Tibial artery (tissue), 4 donors: ENCODE data around the gene PKNOX2.

Experiments
- DNase-seq, 2 donors: peaks; one replicate each; pipeline ENCODE4 v3.0.0-alpha.2; 2019
- H3K27ac ChIP-seq, 2 donors: fragments of 200-600 bp; sonication (generic) in 1 of 2; 1 replicate in 1 of 2; 2 replicates in 1 of 2; pipeline ENCODE4 v1.5.1; 2018 to 2019; ENCODE audit warnings: mild to moderate bottlenecking in 1 of 2
- H3K27me3 ChIP-seq, 2 donors: fragments of 200-600 bp; sonication (generic) in 1 of 2; one replicate each; pipeline versions ENCODE4 v1.5.1 to v1.6.0; 2016 to 2019
- H3K36me3 ChIP-seq, 3 donors: fragments of 200-600 bp; sonication (generic) in 2 of 3; one replicate each; pipeline ENCODE4 v1.5.1; 2016 to 2019; ENCODE audit warnings: mild to moderate bottlenecking in 2 of 3
- H3K4me1 ChIP-seq, 4 donors: fragments of 200-600 bp; sonication (generic) in 2 of 4; 1 replicate in 3 of 4; 2 replicates in 1 of 4; pipeline ENCODE4 v1.5.1; 2016 to 2019
- H3K4me3 ChIP-seq, 2 donors: fragments of 200-600 bp; sonication (generic) in 1 of 2; 1 replicate in 1 of 2; 2 replicates in 1 of 2; pipeline ENCODE4 v1.5.1; 2018 to 2019; ENCODE audit warnings: mild to moderate bottlenecking in 2 of 2
- H3K9me3 ChIP-seq, 3 donors: fragments of 200-600 bp; sonication (generic) in 1 of 3; one replicate each; pipeline ENCODE4 v1.5.1; 2016 to 2019
- intact Hi-C: fragments of 100-400 bp; cut with DNase I; formaldehyde crosslinking; loops from one replicate; pipeline ENCODE4 v1.15.0; 2023; ENCODE audit warnings: low total_unique reads
- TF ChIP-seq, protein P1 (sequence below), 2 experiments: fragments of 200-600 bp in 1 of 2; fragments of 450-650 bp in 1 of 2; IDR thresholded peaks; one replicate each; pipeline ENCODE4 v1.5.1; 2017 to 2019; ENCODE audit warnings: antibody characterized with exemption in 2 of 2, mild to moderate bottlenecking in 1 of 2, moderate library complexity in 1 of 2

PKNOX2 gene

DNA sequence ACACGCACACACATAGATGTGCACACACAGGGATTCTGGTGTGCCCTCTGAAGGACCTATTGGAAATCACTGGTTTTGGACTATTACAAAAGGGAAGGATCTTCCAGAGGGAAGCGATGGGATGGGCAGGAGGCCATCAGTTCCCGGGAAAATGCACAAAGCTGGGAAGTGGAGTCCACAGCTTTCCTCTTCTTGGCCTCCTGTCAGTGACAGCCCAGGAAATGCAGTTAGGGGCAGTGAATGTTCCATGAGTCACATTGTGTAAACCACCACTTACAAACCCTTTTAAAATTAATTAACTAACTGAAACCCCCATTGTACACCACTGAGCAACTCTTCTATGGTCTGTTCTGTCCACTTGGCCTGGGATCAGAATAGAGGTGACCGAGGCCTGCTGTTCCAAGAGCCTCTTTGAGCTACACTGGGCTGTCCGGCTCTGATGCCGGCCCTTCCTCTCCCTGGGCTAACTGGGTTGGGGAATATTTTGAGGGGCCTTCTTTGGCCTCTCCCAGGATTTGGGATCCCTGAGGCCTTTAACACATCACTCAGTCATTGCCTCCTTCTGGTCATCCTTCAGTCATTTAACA, 193.8 kb downstream of the PKNOX2 start:
- peaks cover 0 to 4% (median 0%) of the 10 kb centered on the region in 3 donors for H3K36me3 ChIP-seq
- no peaks in the 10 kb centered on the region for H3K9me3 ChIP-seq
- H3K4me3 ChIP-seq: no peak overlapping the region
- no peak for DNase-seq
- TF ChIP-seq, protein P1, sequence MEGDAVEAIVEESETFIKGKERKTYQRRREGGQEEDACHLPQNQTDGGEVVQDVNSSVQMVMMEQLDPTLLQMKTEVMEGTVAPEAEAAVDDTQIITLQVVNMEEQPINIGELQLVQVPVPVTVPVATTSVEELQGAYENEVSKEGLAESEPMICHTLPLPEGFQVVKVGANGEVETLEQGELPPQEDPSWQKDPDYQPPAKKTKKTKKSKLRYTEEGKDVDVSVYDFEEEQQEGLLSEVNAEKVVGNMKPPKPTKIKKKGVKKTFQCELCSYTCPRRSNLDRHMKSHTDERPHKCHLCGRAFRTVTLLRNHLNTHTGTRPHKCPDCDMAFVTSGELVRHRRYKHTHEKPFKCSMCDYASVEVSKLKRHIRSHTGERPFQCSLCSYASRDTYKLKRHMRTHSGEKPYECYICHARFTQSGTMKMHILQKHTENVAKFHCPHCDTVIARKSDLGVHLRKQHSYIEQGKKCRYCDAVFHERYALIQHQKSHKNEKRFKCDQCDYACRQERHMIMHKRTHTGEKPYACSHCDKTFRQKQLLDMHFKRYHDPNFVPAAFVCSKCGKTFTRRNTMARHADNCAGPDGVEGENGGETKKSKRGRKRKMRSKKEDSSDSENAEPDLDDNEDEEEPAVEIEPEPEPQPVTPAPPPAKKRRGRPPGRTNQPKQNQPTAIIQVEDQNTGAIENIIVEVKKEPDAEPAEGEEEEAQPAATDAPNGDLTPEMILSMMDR (IDR thresholded peaks at IDR 0.05): no peak
- no peak overlapping the region for H3K27ac ChIP-seq
- H3K4me1 ChIP-seq: no peaks in the 10 kb centered on the region
- intact Hi-C loops: loop anchor here (10.0 kb wide), 1 partner anchor 404 kb away; the partner anchor contains the start of gene CCDC15
- no peaks in the 10 kb centered on the region for H3K27me3 ChIP-seq

DNA sequence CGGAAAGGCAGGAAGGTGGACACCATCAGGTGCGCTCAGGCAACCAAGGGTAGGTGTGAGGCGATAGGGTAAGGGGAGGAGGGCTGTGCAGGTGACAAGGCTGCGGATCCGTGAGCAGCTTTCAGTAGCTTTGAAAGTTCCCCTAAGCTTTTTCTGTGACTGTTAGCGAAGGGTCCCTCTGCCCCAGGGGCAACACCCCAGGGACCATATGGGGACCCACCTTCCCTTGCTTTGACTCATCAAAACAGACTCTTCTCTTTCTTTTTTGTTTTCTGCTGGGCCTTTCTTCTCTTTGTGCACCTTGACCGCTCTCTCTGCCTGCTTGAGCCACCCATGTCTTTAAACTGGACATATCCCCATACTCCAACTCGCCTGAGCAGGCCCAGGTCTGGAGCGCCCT, 194.6 kb downstream of the PKNOX2 start:
- TF ChIP-seq, protein P1 (IDR thresholded peaks at IDR 0.05): no peak
- peaks cover 0 to 4% (median 0%) of the 10 kb centered on the region in 3 donors for H3K36me3 ChIP-seq
- no peaks in the 10 kb centered on the region for H3K9me3 ChIP-seq
- DNase-seq: no peak
- no peaks in the 10 kb centered on the region for H3K4me1 ChIP-seq
- H3K27me3 ChIP-seq: no peaks in the 10 kb centered on the region
- no peak overlapping the region for H3K4me3 ChIP-seq
- intact Hi-C loops: loop anchor here (10.0 kb wide), 1 partner anchor 404 kb away; the partner anchor contains the start of gene CCDC15
- no peak overlapping the region for H3K27ac ChIP-seq

DNA sequence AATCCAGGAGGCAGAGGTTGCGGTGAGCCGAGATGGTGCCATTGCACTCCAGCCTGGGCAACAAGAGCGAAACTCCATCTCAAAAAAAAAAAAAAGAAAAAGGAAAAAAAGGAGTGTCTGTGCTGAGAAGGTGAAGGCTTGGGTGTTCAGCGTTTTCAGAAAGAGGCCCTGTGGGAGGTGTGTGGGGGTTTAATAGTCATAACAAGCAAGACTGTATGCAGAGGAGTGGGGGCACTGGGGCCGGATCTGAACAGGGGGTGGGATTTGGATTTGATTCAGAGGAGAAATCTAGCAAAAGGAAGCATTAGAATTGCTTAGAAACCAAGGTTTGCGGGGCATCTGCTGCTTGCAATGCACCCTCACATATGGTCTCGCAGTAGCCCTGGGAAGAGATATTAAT, 195.5 kb downstream of the PKNOX2 start:
- peaks cover 0 to 4% (median 0%) of the 10 kb centered on the region in 3 donors for H3K36me3 ChIP-seq
- H3K4me3 ChIP-seq: no peak overlapping the region
- TF ChIP-seq, protein P1 (IDR thresholded peaks at IDR 0.05): no peak
- intact Hi-C loops: no loop called here
- H3K27ac ChIP-seq: no peak overlapping the region
- H3K4me1 ChIP-seq: no peaks in the 10 kb centered on the region
- no peaks in the 10 kb centered on the region for H3K27me3 ChIP-seq
- no peaks in the 10 kb centered on the region for H3K9me3 ChIP-seq
- DNase-seq: no peak

DNA sequence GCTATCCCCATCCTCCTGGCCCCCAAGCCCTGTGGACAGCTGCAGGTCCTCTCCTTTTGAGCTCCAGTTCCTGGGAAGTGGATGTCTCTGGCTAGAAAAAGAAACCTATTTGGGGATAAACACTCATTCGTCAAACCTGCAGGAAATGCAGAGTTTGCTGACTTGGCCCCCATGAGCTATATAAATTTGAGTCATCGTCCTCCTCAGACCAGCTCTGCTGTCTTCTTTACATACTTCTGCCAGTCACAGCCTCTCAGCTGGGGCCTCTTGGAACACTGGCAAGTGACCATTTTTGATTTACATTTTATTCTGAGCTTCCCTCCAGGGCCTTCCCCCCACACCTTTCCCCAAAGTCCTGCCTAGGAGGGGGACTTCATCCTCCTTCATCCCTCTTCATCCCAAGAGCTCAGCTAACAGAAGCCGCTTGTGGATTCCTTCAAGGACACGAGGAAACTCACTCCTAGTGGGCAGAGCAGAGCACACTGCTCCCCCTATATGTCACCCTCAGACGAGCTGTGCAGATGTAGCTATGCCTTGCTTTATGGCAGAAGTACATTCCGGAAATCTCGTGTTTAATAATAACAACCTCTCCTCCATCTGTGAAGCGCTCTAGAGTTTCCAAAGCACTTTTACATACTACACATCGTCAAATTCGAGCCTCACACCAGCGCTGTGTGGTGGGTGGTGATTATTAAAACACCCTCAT, 199.7 kb downstream of the PKNOX2 start:
- TF ChIP-seq, protein P1 (IDR thresholded peaks at IDR 0.05): no peak
- H3K27me3 ChIP-seq: no peaks in the 10 kb centered on the region
- no peak overlapping the region for H3K4me3 ChIP-seq
- no peak for DNase-seq
- H3K27ac ChIP-seq: no peak overlapping the region
- peaks cover 0 to 3% (median 0%) of the 10 kb centered on the region in 3 donors for H3K36me3 ChIP-seq
- intact Hi-C loops: no loop called here
- no peaks in the 10 kb centered on the region for H3K9me3 ChIP-seq
- H3K4me1 ChIP-seq: no peaks in the 10 kb centered on the region

DNA sequence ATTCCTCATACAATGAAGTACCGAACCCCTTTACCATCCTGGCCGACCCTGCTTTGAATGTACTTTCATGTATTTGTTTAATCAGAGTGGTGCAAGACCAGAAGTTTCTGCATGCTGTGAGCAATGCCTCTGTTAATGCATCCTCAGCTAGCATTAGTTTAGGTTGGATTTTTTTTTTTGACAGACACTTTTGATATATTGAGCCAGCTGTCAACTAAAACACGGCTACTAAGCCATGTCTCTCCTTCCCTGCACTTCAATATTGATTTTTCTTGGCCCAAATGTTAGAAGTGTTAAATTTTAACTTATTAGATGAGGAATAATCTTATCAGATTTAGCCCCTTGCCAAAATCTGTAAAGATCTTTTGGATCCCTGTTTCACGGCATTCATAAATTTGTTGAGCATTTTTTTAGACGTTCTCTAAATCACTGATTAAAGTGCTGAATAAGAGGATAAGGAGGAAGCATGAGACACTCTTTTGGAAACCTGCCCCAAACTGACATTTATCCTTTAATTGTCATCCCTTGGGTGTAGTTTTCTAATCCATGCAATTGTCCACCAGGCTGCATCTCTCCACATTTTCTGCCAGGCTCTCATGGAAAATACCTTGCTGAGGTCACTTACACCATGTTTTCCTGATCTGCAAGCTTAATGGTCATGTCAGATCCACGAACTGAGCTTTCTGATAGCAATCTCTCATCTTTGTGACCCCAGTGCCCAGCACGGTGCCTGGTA, 200.8 kb downstream of the PKNOX2 start:
- Histone ChIP-seq H3K9me3 (no peaks in the 10 kb centered on the region), H3K4me1 (no peaks in the 10 kb centered on the region), H3K27me3 (no peaks in the 10 kb centered on the region), H3K36me3 (peaks cover 0 to 3% (median 0%) of the 10 kb centered on the region in 3 donors), H3K27ac (no peak overlapping the region), H3K4me3 (no peak overlapping the region)
- TF ChIP-seq, protein P1 (IDR thresholded peaks at IDR 0.05): no peak
- DNase-seq: no peak
- intact Hi-C loops: no loop called here
